ENCODE data around the gene NT5C3B. TPM values are rescaled to one million over a fixed set of nuclear protein-coding genes. Genes with fewer than 3 reads are reported as not detected.
A peak's percentile ranks its signal among the peaks of the same experiment; 100 is the strongest.

Gene NT5C3B
- total RNA-seq, 6 experiments from 2014 or later = 33.9 to 55.2 (median 37.3) TPM

DNA sequence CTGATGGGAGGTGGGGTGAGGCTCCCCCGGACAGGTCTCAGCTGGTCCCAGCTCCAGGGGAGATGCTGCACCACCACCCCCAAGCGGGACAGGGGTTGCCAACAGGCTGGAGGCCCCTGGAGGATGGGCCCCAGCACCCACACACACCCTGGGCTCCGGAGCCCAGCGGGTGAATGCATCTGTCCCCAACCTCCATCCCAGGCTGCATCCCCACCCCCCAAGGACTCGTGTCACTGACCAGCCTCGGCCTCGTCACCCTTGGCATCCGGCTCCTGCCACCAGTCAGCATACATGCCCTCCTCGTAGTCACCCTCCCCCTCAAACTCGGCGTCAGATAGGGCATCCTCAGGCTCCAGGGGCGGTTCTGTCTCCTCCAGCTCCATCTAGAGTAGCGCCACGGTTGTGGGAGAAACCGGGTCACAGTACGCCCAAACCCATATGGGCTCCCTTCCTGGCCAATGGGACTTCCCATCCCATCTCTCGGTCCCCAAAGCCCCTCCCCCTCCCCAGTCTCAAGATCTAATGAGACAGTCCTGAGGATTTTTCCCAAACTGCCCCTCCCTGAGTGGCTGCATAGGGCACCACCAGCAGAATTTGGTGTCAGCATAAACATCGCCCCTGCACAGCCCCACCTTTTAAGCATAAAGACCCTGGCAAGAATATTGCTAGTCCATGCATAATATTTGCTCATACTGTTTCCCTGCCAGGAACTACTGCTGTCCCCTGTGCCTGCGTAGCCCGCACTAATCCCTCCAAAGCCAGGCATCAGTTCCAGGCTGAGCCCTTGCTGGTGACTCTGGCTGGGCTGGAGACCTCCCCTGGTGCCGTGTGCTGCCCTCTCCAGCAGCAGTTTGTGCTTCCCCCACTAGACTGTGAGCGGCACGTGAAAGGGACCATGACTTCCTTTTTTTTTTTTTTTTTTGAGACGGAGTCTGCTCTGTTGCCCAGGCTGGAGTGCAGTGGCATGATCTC lies 32.7 kb downstream of the NT5C3B start:
- peaks cover 15% of the 10 kb centered on the region for H3K4me1 Mint-ChIP-seq (ENCODE audit: low read depth)
- no peaks in the 10 kb centered on the region for H3K27me3 Mint-ChIP-seq (ENCODE audit: insufficient read depth)
- no peak overlapping the region for H3K27ac Mint-ChIP-seq
- no peaks in the 10 kb centered on the region for H3K9me3 Mint-ChIP-seq
- peaks cover 10% of the 10 kb centered on the region for H3K36me3 Mint-ChIP-seq (ENCODE audit: low read depth)
- no peak overlapping the region for H3K4me3 Mint-ChIP-seq
- TF ChIP-seq, protein P1, sequence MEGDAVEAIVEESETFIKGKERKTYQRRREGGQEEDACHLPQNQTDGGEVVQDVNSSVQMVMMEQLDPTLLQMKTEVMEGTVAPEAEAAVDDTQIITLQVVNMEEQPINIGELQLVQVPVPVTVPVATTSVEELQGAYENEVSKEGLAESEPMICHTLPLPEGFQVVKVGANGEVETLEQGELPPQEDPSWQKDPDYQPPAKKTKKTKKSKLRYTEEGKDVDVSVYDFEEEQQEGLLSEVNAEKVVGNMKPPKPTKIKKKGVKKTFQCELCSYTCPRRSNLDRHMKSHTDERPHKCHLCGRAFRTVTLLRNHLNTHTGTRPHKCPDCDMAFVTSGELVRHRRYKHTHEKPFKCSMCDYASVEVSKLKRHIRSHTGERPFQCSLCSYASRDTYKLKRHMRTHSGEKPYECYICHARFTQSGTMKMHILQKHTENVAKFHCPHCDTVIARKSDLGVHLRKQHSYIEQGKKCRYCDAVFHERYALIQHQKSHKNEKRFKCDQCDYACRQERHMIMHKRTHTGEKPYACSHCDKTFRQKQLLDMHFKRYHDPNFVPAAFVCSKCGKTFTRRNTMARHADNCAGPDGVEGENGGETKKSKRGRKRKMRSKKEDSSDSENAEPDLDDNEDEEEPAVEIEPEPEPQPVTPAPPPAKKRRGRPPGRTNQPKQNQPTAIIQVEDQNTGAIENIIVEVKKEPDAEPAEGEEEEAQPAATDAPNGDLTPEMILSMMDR (IDR thresholded peaks at IDR 0.05) = no peak
- no peak for DNase-seq

- peak; percentile 61 for DNase-seq
- Mint-ChIP-seq H3K36me3 (ENCODE audit: low read depth) (peaks cover 10% of the 10 kb centered on the region), H3K4me3 (peak overlapping the region; percentile 59), H3K4me1 (ENCODE audit: low read depth) (peaks cover 15% of the 10 kb centered on the region), H3K27ac (peak overlapping the region; percentile 23; the same call in 1 of the 2 replicates), H3K27me3 (ENCODE audit: insufficient read depth) (peaks cover 5% of the 10 kb centered on the region; the same call in 1 of the 2 replicates), H3K9me3 (no peaks in the 10 kb centered on the region)
- TF ChIP-seq, protein P1 (IDR thresholded peaks at IDR 0.05) = peak; percentile 99
These were observed 34.4 kb downstream of the NT5C3B start for GRCh38 chr17:41801374-41802271.

- H3K27ac Mint-ChIP-seq = peak overlapping the region; percentile 11; the same call in 1 of the 2 replicates
- H3K9me3 Mint-ChIP-seq = no peaks in the 10 kb centered on the region
- peaks cover 4% of the 10 kb centered on the region for H3K36me3 Mint-ChIP-seq (ENCODE audit: low read depth)
- peak; percentile 43 for DNase-seq
- peak overlapping the region; percentile 59 for H3K4me3 Mint-ChIP-seq
- H3K27me3 Mint-ChIP-seq (ENCODE audit: insufficient read depth) = peaks cover 5% of the 10 kb centered on the region; the same call in 1 of the 2 replicates
- TF ChIP-seq, protein P1 (IDR thresholded peaks at IDR 0.05) = no peak
- H3K4me1 Mint-ChIP-seq (ENCODE audit: low read depth) = peaks cover 15% of the 10 kb centered on the region
These were observed 35.2 kb downstream of the NT5C3B start for GRCh38 chr17:41800601-41801373.

DNA sequence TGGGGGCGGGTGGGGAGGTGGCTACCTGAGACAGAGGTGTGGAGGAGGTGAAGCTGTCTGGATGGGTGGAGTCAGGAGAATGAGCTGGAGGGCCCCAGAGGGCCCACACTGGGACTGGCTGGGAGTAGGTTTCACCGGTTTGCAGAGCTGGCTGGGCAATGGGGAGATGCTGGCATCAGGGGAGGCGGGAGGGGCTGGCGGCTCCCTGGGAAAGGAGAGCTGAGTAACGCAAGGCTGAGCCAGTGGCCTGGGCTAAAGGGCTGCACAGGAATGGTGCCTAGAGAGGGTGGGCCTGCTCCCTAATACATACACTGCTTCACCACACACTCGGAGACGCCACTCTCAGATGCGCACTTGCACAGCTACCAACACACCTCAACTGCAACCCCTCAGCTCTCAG lies 36.7 kb downstream of the NT5C3B start:
- Mint-ChIP-seq H3K36me3 (ENCODE audit: low read depth) (no peaks in the 10 kb centered on the region), H3K27me3 (ENCODE audit: insufficient read depth) (peaks cover 7% of the 10 kb centered on the region; the same call in 1 of the 2 replicates), H3K27ac (no peak overlapping the region), H3K9me3 (no peaks in the 10 kb centered on the region), H3K4me1 (ENCODE audit: low read depth) (peaks cover 15% of the 10 kb centered on the region), H3K4me3 (no peak overlapping the region)
- no peak for DNase-seq
- TF ChIP-seq, protein P1 (IDR thresholded peaks at IDR 0.05) = no peak

DNA sequence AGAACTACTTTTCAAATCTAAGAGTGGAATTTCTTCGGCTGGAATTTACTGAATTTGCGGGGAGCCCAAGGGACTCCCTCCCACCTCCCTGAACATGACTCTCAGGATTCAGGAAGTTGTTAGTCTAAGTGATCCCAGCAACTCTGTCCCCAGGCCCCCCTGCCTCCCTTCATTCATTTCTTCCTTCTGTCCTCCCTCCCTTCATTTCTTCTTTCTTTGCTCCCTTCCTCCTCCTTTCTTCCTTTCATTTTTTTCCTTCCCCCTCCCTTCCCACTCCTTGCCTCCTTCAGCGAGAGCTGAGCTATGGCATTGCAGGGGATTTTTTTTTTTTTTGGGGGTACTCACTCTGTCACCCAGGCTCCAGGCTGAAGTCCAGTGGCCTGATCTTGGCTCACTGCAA lies 38.7 kb downstream of the NT5C3B start:
- Mint-ChIP-seq H3K4me1 (ENCODE audit: low read depth) (peaks cover 28% of the 10 kb centered on the region), H3K9me3 (no peaks in the 10 kb centered on the region)
- DNase-seq = no peak

More for the DNA sequence above, 38.7 kb downstream of the NT5C3B start:
- Mint-ChIP-seq H3K27me3 (ENCODE audit: insufficient read depth) (peaks cover 7% of the 10 kb centered on the region; the same call in 1 of the 2 replicates), H3K36me3 (ENCODE audit: low read depth) (no peaks in the 10 kb centered on the region), H3K27ac (no peak overlapping the region), H3K4me3 (no peak overlapping the region)
- TF ChIP-seq, protein P1 (IDR thresholded peaks at IDR 0.05) = no peak

All from HFFc6 (cell line).